Bronchial epithelial cell (primary cell): ENCODE results near the gene CRYL1. TPM values are rescaled to one million over a fixed set of nuclear protein-coding genes. Genes with fewer than 3 reads are reported as not detected.

Experiments
- DNase-seq: peaks from one replicate; pipeline ENCODE4 v3.0.0-alpha.2; 2010; ENCODE audit warnings: low read depth
- FAIRE-seq: peaks from 2 replicates; lab custom pipeline; 2011; peaks lifted over from hg19 to GRCh38; lab: Jason Lieb, UNC
- H3K27me3 ChIP-seq: 2 replicates; pipeline ENCODE4 v1.5.1; 2011; ENCODE audit warnings: low read length; ENCODE audit not compliant: control insufficient read depth, insufficient read depth
- H3K36me3 ChIP-seq: 2 replicates; pipeline ENCODE4 v1.5.1; 2011; ENCODE audit warnings: low read length; ENCODE audit not compliant: control insufficient read depth, insufficient read depth
- H3K4me3 ChIP-seq: 2 replicates; pipeline ENCODE4 v1.5.1; 2011; ENCODE audit warnings: mild to moderate bottlenecking, low read depth, low read length, control low read depth
- CTCF ChIP-seq: IDR thresholded peaks from 2 replicates; pipeline ENCODE4 v1.5.1; 2011; ENCODE audit warnings: mild to moderate bottlenecking, moderate library complexity, low read length, control low read depth, inconsistent platforms; ENCODE audit not compliant: insufficient read depth, severe bottlenecking
- total RNA-seq: library from RNA; depleted of rRNA; stranded (reverse); fragments of >200 nt; gene quantifications from 2 replicates; pipeline ENCODE4 v1.2.1, GENCODE V29; 2014

Gene CRYL1
- total RNA-seq, 1 donor from 2014 or later = 17.9 TPM

GRCh38 chr13:20401531-20401930 is 124.1 kb downstream of the CRYL1 start:
- H3K36me3 ChIP-seq = no peaks in the 10 kb centered on the region
- no peak for TF ChIP-seq CTCF
- H3K27me3 ChIP-seq = no peaks in the 10 kb centered on the region
- FAIRE-seq (no peak), DNase-seq (no peak)
- H3K4me3 ChIP-seq = no peak overlapping the region

GRCh38 chr13:20400774-20401173 is 124.9 kb downstream of the CRYL1 start:
- FAIRE-seq = peak; percentile 92
- no peak for TF ChIP-seq CTCF
- DNase-seq = peak; percentile 89
- no peak overlapping the region for H3K4me3 ChIP-seq
- H3K27me3 ChIP-seq = no peaks in the 10 kb centered on the region
- no peaks in the 10 kb centered on the region for H3K36me3 ChIP-seq

- Histone ChIP-seq H3K27me3 (no peaks in the 10 kb centered on the region), H3K36me3 (no peaks in the 10 kb centered on the region), H3K4me3 (no peak overlapping the region)
- FAIRE-seq (peak; percentile 7), DNase-seq (no peak)
- TF ChIP-seq CTCF = no peak
Observed at GRCh38 chr13:20399961-20400360, 125.7 kb downstream of the CRYL1 start.

- H3K27me3 ChIP-seq = no peaks in the 10 kb centered on the region
- FAIRE-seq (peak; percentile 36), DNase-seq (no peak)
- H3K36me3 ChIP-seq = no peaks in the 10 kb centered on the region
- no peak for TF ChIP-seq CTCF
- H3K4me3 ChIP-seq = no peak overlapping the region
Observed at GRCh38 chr13:20399515-20399914, 126.1 kb downstream of the CRYL1 start.

GRCh38 chr13:20398459-20398858 is 127.2 kb downstream of the CRYL1 start:
- DNase-seq (no peak), FAIRE-seq (no peak)
- Histone ChIP-seq H3K27me3 (no peaks in the 10 kb centered on the region), H3K36me3 (no peaks in the 10 kb centered on the region), H3K4me3 (no peak overlapping the region)
- TF ChIP-seq CTCF = no peak

GRCh38 chr13:20397896-20398295 is 127.8 kb downstream of the CRYL1 start:
- DNase-seq (no peak), FAIRE-seq (no peak)
- Histone ChIP-seq H3K4me3 (no peak overlapping the region), H3K27me3 (no peaks in the 10 kb centered on the region), H3K36me3 (no peaks in the 10 kb centered on the region)
- TF ChIP-seq CTCF = no peak
